HepG2 (cell line): ENCODE data around the gene RASSF7. TPM values are rescaled to one million over a fixed set of nuclear protein-coding genes. Genes with fewer than 3 reads are reported as not detected.

Experiments used
- ASH2L ChIP-seq: fragments of 300-600, 200-600 bp; sonication (generic); IDR thresholded peaks from 2 replicates; pipeline ENCODE4 v1.7.0; 2017; ENCODE audit warnings: low read depth, mild to moderate bottlenecking, moderate library complexity, mixed read lengths, low read length; ENCODE audit not compliant: insufficient read length
- RFX1 ChIP-seq: fragments of 450-650 bp; IDR thresholded peaks from 2 replicates; pipeline ENCODE4 v1.6.1; 2017
- SMAD1 ChIP-seq: sonication (generic); formaldehyde crosslinking; IDR thresholded peaks from 2 replicates; pipeline ENCODE4 v1.4.0; 2020; ENCODE audit warnings: missing genetic modification reagents, low read depth, mild to moderate bottlenecking, borderline replicate concordance
- TEAD3 ChIP-seq: optimal IDR thresholded peaks from 2 replicates; pipeline ENCODE3; 2016; ENCODE audit warnings: borderline replicate concordance
- TGIF2 ChIP-seq: IDR thresholded peaks from 2 replicates; pipeline ENCODE4 v1.6.1; 2016; ENCODE audit warnings: control low read depth, missing compliant biosample characterization
- YY1 ChIP-seq: IDR thresholded peaks from 2 replicates; pipeline ENCODE4 v1.6.1; 2011; ENCODE audit warnings: low read length, low read depth, moderate library complexity, mild to moderate bottlenecking; ENCODE audit not compliant: insufficient read depth, insufficient replicate concordance
- ZBTB20 ChIP-seq: sonication (generic); formaldehyde crosslinking; IDR thresholded peaks from 2 replicates; pipeline ENCODE4 v1.8.1; 2023; ENCODE audit warnings: missing genetic modification reagents, low read depth, mild to moderate bottlenecking, borderline replicate concordance
- ZFP62 ChIP-seq: sonication (generic); formaldehyde crosslinking; IDR thresholded peaks from 2 replicates; pipeline ENCODE4 v1.4.0; 2020; ENCODE audit warnings: missing genetic modification reagents
- ZFYVE20 ChIP-seq: sonication (generic); formaldehyde crosslinking; IDR thresholded peaks from 2 replicates; pipeline ENCODE4 v1.8.0; 2023; ENCODE audit warnings: low read depth, mild to moderate bottlenecking, moderate library complexity, missing genetic modification reagents, borderline replicate concordance
- ZNF253 ChIP-seq: sonication (generic); formaldehyde crosslinking; IDR thresholded peaks from 2 replicates; pipeline ENCODE4 v1.8.0; 2022; ENCODE audit warnings: mild to moderate bottlenecking, missing genetic modification reagents, borderline replicate concordance
- ZNF274 ChIP-seq: sonication (generic); formaldehyde crosslinking; IDR thresholded peaks from 2 replicates; pipeline ENCODE4 v1.5.1; 2020; ENCODE audit warnings: mild to moderate bottlenecking, missing genetic modification reagents
- ZNF296 ChIP-seq: sonication (generic); formaldehyde crosslinking; conservative IDR thresholded peaks from 2 replicates; pipeline ENCODE4 v1.5.0; 2020; ENCODE audit warnings: mild to moderate bottlenecking, missing genetic modification reagents
- ZNF451 ChIP-seq: sonication (generic); formaldehyde crosslinking; IDR thresholded peaks from 2 replicates; pipeline ENCODE4 v1.5.0; 2020; ENCODE audit warnings: mild to moderate bottlenecking, missing genetic modification reagents
- ZNF572 ChIP-seq: sonication (generic); formaldehyde crosslinking; IDR thresholded peaks from 2 replicates; pipeline ENCODE4 v1.5.1; 2020; ENCODE audit warnings: mild to moderate bottlenecking, missing genetic modification reagents
- ZNF616 ChIP-seq: sonication (generic); formaldehyde crosslinking; IDR thresholded peaks from 2 replicates; pipeline ENCODE4 v1.5.0; 2020; ENCODE audit warnings: low read depth, mild to moderate bottlenecking, missing genetic modification reagents
- ZNF670 ChIP-seq: sonication (generic); formaldehyde crosslinking; IDR thresholded peaks from 2 replicates; pipeline ENCODE4 v1.8.0; 2022; ENCODE audit warnings: mild to moderate bottlenecking, missing genetic modification reagents, borderline replicate concordance
- ZNF749 ChIP-seq: sonication (generic); formaldehyde crosslinking; IDR thresholded peaks from 2 replicates; pipeline ENCODE4 v1.8.0; 2022; ENCODE audit warnings: mild to moderate bottlenecking, missing genetic modification reagents, moderate library complexity, borderline replicate concordance
- ZSCAN20 ChIP-seq: sonication (generic); formaldehyde crosslinking; IDR thresholded peaks from 2 replicates; pipeline ENCODE4 v1.4.0; 2020; ENCODE audit warnings: missing genetic modification reagents, mild to moderate bottlenecking, borderline replicate concordance
- polyA plus RNA-seq, 8 experiments: library from polyadenylated mRNA; depleted of rRNA in 3 of 8; stranded (reverse) in 7 of 8; unstranded in 1 of 8; fragments of >200 nt; fragmentation: Illumina TruSeq in 4 of 8; extraction: Trizol in 4 of 8; gene quantifications; 2 replicates each; pipeline versions ENCODE4 v1.2.1 to v1.2.3, GENCODE V29; 2011 to 2016; ENCODE audit warnings: low read depth in 4 of 8, missing spikeins in 1 of 8, mixed read lengths in 1 of 8; ENCODE audit not compliant: insufficient read depth in 1 of 8
- total RNA-seq, 5 experiments: library from RNA; depleted of rRNA; stranded (reverse); fragments of >200 nt; fragmentation: Illumina TruSeq; extraction: Trizol; gene quantifications; 2 replicates each; pipeline ENCODE4 v1.2.3, GENCODE V29; 2016; ENCODE audit warnings: low read depth in 1 of 5
- TF ChIP-seq, protein P1 (sequence below): sonication (generic); formaldehyde crosslinking; IDR thresholded peaks from 2 replicates; pipeline ENCODE4 v1.4.0; 2020; ENCODE audit warnings: missing genetic modification reagents, borderline replicate concordance
- TF ChIP-seq, protein P2 (sequence below): sonication (generic); formaldehyde crosslinking; conservative IDR thresholded peaks from 2 replicates; pipeline ENCODE4 v1.4.0; 2020; ENCODE audit warnings: missing genetic modification reagents

The RASSF7 gene
- total and polyA plus RNA-seq, 2 of the 13 experiments (the other 11 are each of a cell fraction or from before 2014, with no cell fraction given) = 20.2 to 28.6 TPM

GRCh38 chr11:568306-569157 lies 7.8 kb downstream of the RASSF7 start (continued):
- TF ChIP-seq, protein P1, sequence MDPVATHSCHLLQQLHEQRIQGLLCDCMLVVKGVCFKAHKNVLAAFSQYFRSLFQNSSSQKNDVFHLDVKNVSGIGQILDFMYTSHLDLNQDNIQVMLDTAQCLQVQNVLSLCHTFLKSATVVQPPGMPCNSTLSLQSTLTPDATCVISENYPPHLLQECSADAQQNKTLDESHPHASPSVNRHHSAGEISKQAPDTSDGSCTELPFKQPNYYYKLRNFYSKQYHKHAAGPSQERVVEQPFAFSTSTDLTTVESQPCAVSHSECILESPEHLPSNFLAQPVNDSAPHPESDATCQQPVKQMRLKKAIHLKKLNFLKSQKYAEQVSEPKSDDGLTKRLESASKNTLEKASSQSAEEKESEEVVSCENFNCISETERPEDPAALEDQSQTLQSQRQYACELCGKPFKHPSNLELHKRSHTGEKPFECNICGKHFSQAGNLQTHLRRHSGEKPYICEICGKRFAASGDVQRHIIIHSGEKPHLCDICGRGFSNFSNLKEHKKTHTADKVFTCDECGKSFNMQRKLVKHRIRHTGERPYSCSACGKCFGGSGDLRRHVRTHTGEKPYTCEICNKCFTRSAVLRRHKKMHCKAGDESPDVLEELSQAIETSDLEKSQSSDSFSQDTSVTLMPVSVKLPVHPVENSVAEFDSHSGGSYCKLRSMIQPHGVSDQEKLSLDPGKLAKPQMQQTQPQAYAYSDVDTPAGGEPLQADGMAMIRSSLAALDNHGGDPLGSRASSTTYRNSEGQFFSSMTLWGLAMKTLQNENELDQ (CRISPR knock-in tag) = no peak
- TF ChIP-seq ZBTB20 (no peak), ZFYVE20 (CRISPR knock-in tag) (no peak), TEAD3 (CRISPR knock-in tag) (no peak), ZNF253 (CRISPR knock-in tag) (no peak), SMAD1 (no peak), ZNF451 (CRISPR knock-in tag) (no peak), ASH2L (no peak), ZNF274 (CRISPR knock-in tag) (no peak), YY1 (no peak), ZNF296 (CRISPR knock-in tag) (no peak), ZSCAN20 (CRISPR knock-in tag) (no peak), ZNF670 (CRISPR knock-in tag) (no peak), RFX1 (no peak), ZNF749 (CRISPR knock-in tag) (no peak), ZNF616 (CRISPR knock-in tag) (no peak; the same call in 1 of the 2 replicates), TGIF2 (CRISPR knock-in tag) (no peak), ZNF572 (no peak), ZFP62 (CRISPR knock-in tag) (no peak)
- TF ChIP-seq, protein P2, sequence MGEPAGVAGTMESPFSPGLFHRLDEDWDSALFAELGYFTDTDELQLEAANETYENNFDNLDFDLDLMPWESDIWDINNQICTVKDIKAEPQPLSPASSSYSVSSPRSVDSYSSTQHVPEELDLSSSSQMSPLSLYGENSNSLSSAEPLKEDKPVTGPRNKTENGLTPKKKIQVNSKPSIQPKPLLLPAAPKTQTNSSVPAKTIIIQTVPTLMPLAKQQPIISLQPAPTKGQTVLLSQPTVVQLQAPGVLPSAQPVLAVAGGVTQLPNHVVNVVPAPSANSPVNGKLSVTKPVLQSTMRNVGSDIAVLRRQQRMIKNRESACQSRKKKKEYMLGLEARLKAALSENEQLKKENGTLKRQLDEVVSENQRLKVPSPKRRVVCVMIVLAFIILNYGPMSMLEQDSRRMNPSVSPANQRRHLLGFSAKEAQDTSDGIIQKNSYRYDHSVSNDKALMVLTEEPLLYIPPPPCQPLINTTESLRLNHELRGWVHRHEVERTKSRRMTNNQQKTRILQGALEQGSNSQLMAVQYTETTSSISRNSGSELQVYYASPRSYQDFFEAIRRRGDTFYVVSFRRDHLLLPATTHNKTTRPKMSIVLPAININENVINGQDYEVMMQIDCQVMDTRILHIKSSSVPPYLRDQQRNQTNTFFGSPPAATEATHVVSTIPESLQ (CRISPR knock-in tag) = no peak
